ENCODE results near the gene PHLDB1. TPM values are rescaled to one million over a fixed set of nuclear protein-coding genes. Genes with fewer than 3 reads are reported as not detected.

PHLDB1 gene
- total RNA-seq, 1 donor from 2014 or later = 165 TPM

GRCh38 chr11:118703563-118704106, 96.2 kb downstream of the PHLDB1 start:
- DNase-seq (ENCODE audit: extremely low spot score, unreplicated experiment) = no peak
- TF ChIP-seq CTCF (IDR thresholded peaks at IDR 0.05) = no peak
- H3K27ac Mint-ChIP-seq (ENCODE audit: unreplicated experiment) = no peak overlapping the region
- no peaks in the 10 kb centered on the region for H3K4me1 Mint-ChIP-seq (ENCODE audit: unreplicated experiment)
- H3K27me3 Mint-ChIP-seq (ENCODE audit: unreplicated experiment) = peaks cover 7% of the 10 kb centered on the region
- no peak overlapping the region for H3K4me3 Mint-ChIP-seq (ENCODE audit: unreplicated experiment)
- H3K9me3 Mint-ChIP-seq (ENCODE audit: unreplicated experiment) = no peaks in the 10 kb centered on the region
- no peaks in the 10 kb centered on the region for H3K36me3 Mint-ChIP-seq (ENCODE audit: unreplicated experiment)

- no peak for DNase-seq (ENCODE audit: extremely low spot score, unreplicated experiment)
- Mint-ChIP-seq H3K4me1 (ENCODE audit: unreplicated experiment) (no peaks in the 10 kb centered on the region), H3K9me3 (ENCODE audit: unreplicated experiment) (no peaks in the 10 kb centered on the region), H3K27ac (ENCODE audit: unreplicated experiment) (no peak overlapping the region), H3K27me3 (ENCODE audit: unreplicated experiment) (peaks cover 10% of the 10 kb centered on the region), H3K36me3 (ENCODE audit: unreplicated experiment) (no peaks in the 10 kb centered on the region), H3K4me3 (ENCODE audit: unreplicated experiment) (no peak overlapping the region)
- no peak for TF ChIP-seq CTCF (IDR thresholded peaks at IDR 0.05)
These were observed 97.8 kb downstream of the PHLDB1 start for GRCh38 chr11:118705111-118705741.

GRCh38 chr11:118705791-118706545, 98.6 kb downstream of the PHLDB1 start:
- Mint-ChIP-seq H3K27me3 (ENCODE audit: unreplicated experiment) (peaks cover 10% of the 10 kb centered on the region), H3K36me3 (ENCODE audit: unreplicated experiment) (no peaks in the 10 kb centered on the region), H3K4me3 (ENCODE audit: unreplicated experiment) (no peak overlapping the region), H3K4me1 (ENCODE audit: unreplicated experiment) (no peaks in the 10 kb centered on the region), H3K27ac (ENCODE audit: unreplicated experiment) (no peak overlapping the region), H3K9me3 (ENCODE audit: unreplicated experiment) (no peaks in the 10 kb centered on the region)
- TF ChIP-seq CTCF (IDR thresholded peaks at IDR 0.05) = no peak
- no peak for DNase-seq (ENCODE audit: extremely low spot score, unreplicated experiment)

GRCh38 chr11:118706546-118706825, 99.1 kb downstream of the PHLDB1 start:
- Mint-ChIP-seq H3K36me3 (ENCODE audit: unreplicated experiment) (no peaks in the 10 kb centered on the region), H3K4me1 (ENCODE audit: unreplicated experiment) (no peaks in the 10 kb centered on the region), H3K27me3 (ENCODE audit: unreplicated experiment) (peaks cover 10% of the 10 kb centered on the region), H3K27ac (ENCODE audit: unreplicated experiment) (no peak overlapping the region), H3K9me3 (ENCODE audit: unreplicated experiment) (no peaks in the 10 kb centered on the region), H3K4me3 (ENCODE audit: unreplicated experiment) (no peak overlapping the region)
- no peak for TF ChIP-seq CTCF (IDR thresholded peaks at IDR 0.05)
- DNase-seq (ENCODE audit: extremely low spot score, unreplicated experiment) = no peak

Small RNA genes within 50 kb of the gene (microRNA-seq; reads per million reads assigned to microRNA genes)
- not detected for gene MIR6716 (ENCODE audit: unreplicated experiment)

Other genes with a start within 250 kb of the PHLDB1 start
- 47.3 and 49.0 TPM in 2 replicates for gene UBE4A, start 248.0 kb upstream of the PHLDB1 start, total RNA-seq
- 142 and 171 TPM in 2 replicates for gene ATP5MG, start 206.0 kb upstream of the PHLDB1 start, total RNA-seq
- 56.8 and 62.6 TPM in 2 replicates for gene KMT2A, start 171.1 kb upstream of the PHLDB1 start, total RNA-seq
- gene TTC36, start 80.1 kb upstream of the PHLDB1 start, total RNA-seq = 0.86 and 1.2 TPM in 2 replicates
- gene TMEM25, start 76.4 kb upstream of the PHLDB1 start, total RNA-seq = 33.6 and 36.2 TPM in 2 replicates
- gene IFT46, start 41.7 kb upstream of the PHLDB1 start, total RNA-seq = 24.0 and 24.1 TPM in 2 replicates
- gene ARCN1, start 35.2 kb upstream of the PHLDB1 start, total RNA-seq = 189 and 201 TPM in 2 replicates
- not detected in 2 replicates for gene TREH, start 72.0 kb downstream of the PHLDB1 start, total RNA-seq
- 148 and 157 TPM in 2 replicates for gene DDX6, start 183.5 kb downstream of the PHLDB1 start, total RNA-seq